Activated CD4-positive, CD25-positive, alpha-beta regulatory T cell treated with anti-CD3 and anti-CD28 coated beads, Interleukin-2, amount 50 U/mL, for 72 hours (primary cell): ENCODE data around the gene LEFTY2.
"Not testable (repeated sequence)": the region's sequence is repeated elsewhere in the genome, so short reads cannot be mapped to it uniquely, and the experiment has no call there.

Experiments
- DNase-seq: peaks from one replicate; pipeline ENCODE4 v3.0.0; 2021

LEFTY2 gene, protein sequence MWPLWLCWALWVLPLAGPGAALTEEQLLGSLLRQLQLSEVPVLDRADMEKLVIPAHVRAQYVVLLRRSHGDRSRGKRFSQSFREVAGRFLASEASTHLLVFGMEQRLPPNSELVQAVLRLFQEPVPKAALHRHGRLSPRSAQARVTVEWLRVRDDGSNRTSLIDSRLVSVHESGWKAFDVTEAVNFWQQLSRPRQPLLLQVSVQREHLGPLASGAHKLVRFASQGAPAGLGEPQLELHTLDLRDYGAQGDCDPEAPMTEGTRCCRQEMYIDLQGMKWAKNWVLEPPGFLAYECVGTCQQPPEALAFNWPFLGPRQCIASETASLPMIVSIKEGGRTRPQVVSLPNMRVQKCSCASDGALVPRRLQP

GRCh38 chr1:225941187-225941941 is at the start of gene LEFTY2:
TSS of gene LEFTY2 (minus strand) at chr1:225941220. CDS start at chr1:225941140, 80 bp downstream.
- DNase-seq = no peak

GRCh38 chr1:225987491-225988316 is 46.7 kb upstream of the LEFTY2 start:
- DNase-seq = no peak

GRCh38 chr1:225981714-225982113 is 40.7 kb upstream of the LEFTY2 start:
- DNase-seq = no peak

GRCh38 chr1:225980005-225980836 is 39.2 kb upstream of the LEFTY2 start:
- no peak for DNase-seq

DNA sequence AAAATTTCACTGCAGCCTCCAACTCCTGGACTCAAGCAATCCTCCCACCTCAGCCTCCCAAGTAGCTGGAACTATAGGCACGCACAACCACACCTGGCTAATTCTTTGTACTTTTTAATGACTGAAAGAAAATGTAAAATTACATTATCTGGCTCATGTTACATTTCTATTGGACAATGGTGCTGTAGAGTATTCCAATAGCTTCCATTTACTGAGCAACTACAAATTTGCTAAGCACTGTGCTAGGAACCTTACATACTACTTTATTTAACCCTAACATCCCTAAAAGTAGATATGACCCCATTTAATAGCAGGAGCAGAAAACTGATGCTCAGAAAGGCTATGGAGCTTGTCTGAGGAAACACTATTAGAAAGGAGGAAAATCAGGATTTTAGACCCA is 38.4 kb upstream of the LEFTY2 start:
- no peak for DNase-seq

- DNase-seq = no peak
Observed at GRCh38 chr1:225977937-225978748, 37.1 kb upstream of the LEFTY2 start.

- not testable (repeated sequence) for DNase-seq
Observed at GRCh38 chr1:225975146-225975545, 34.1 kb upstream of the LEFTY2 start.

- no peak for DNase-seq
Observed at GRCh38 chr1:225974454-225974853, 33.4 kb upstream of the LEFTY2 start.

DNA sequence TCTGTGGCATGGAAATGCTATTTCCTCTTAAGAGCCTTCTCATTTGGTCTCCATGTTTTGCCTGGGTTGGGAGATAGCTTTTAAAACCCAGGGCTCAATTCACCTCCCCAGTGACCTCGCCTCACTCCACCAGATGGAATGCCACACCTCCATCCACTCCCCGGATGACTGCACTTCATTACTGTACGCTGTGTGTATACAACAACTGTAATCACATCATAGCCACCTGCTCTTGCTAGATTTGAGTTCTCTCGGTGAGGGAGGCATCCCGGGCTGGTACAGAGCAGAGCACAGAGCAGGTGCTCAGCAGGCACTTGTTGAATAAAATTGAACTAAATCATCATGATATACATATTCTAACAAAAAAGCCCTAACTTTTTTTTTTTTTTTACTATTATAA is 32.1 kb upstream of the LEFTY2 start:
- no peak for DNase-seq

- no peak for DNase-seq
Observed at GRCh38 chr1:225972344-225973152, 31.5 kb upstream of the LEFTY2 start.

DNA sequence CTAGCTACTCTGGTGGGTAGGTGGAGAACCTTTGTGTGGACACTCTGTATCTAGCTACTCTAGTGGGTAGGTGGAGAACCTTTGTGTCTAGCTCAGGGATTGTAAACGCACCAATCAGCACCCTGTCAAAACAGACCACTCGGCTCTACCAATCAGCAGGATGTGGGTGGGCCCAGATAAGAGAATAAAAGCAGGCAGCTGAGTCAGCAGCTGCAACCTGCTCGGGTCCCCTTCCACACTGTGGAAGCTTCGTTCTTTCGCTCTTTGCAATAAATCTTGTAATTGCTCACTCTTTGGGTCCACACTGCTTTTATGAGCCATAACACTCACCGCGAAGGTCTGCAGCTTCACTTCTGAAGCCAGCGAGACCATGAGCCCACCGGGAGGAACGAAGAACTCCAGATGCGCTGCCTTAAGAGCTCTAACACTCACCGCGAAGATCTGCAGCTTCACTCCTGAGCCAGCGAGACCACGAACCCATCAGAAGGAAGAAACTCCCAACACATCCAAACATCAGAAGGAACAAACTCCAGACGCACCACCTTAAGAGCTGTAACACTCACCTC is 29.7 kb upstream of the LEFTY2 start:
- not testable (repeated sequence) for DNase-seq

DNA sequence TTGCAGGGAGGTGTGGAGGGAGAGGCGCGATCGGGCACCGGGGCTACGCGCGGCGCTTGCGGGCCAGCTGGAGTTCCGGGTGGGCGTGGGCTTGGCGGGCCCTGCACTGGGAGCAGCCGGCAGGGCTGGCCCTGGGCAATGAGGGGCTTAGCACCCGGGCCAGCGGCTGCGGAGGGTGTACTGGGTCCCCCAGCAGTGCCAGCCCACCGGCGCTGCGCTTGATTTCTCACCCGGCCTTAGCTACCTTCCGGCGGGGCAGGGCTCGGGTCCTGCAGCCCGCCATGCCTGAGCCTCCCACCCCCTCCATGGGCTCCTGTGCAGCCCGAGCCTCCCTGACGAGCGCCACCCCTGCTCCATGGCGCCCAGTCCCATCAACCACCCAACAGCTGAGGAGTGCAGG is 28.7 kb upstream of the LEFTY2 start:
- DNase-seq = not testable (repeated sequence)

- DNase-seq = no peak
Observed at GRCh38 chr1:225965231-225965630, 24.2 kb upstream of the LEFTY2 start.

GRCh38 chr1:225963735-225964530 is 22.9 kb upstream of the LEFTY2 start:
- no peak for DNase-seq

- DNase-seq = peak; percentile 75
Observed at GRCh38 chr1:225962440-225962975, 21.5 kb upstream of the LEFTY2 start.

DNA sequence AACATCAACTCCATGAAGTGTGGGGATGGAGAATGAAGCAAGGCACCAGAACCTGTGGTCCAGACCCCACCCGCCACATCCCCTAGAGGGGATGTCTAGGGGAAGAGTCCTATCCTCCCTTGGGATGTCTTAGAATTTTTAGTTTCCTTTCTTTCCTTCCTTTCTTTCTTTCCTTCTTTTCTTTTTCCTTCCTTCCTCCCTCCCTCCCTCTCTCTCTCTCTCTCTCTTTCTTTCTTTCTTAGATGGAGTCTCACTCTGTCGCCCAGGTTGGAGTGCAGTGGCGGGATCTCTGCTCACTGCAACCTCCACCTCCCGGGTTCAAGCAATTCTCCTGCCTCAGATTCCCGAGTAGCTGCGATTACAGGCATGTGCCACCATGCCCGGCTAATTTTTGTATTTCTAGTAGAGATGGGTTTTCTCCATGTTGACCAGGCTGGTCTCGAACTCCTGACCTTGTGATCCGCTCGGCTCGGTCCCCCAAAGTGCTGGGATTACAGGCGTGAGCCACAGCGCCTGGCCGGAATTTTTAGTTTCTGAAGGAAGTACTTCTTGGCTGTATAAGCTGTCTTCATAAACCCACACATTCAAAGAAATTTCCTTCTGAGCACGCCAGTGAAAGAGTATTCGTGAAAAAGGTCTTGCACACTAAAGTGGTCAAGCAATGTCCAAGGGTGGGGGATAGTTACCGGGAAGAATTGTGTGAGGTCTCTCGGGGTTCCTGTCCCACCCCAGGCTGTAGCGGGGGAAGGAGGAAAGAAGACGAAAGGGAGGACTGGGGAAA is 20.8 kb upstream of the LEFTY2 start:
- DNase-seq = no peak

GRCh38 chr1:225958041-225958440 is 17.0 kb upstream of the LEFTY2 start:
- DNase-seq = no peak

GRCh38 chr1:225954753-225955152 is 13.7 kb upstream of the LEFTY2 start:
- DNase-seq = no peak
